SK-N-MC (cell line): ENCODE results near the gene TEX11.
"Not testable (repeated sequence)": the region's sequence is repeated elsewhere in the genome, so short reads cannot be mapped to it uniquely, and the experiment has no call there.

Experiments
- EZH2 ChIP-seq: fragments of 200-600 bp; sonication (generic); IDR thresholded peaks from one replicate; pipeline ENCODE4 v1.6.1; 2017; ENCODE audit warnings: antibody characterized with exemption
- FOXP2 ChIP-seq: optimal IDR thresholded peaks from 2 replicates; pipeline ENCODE3; 2011; ENCODE audit warnings: mild to moderate bottlenecking, moderate library complexity; ENCODE audit not compliant: insufficient read depth; ENCODE audit errors: extremely low read length, control extremely low read depth
- POLR2AphosphoS5 ChIP-seq: IDR thresholded peaks from 2 replicates; pipeline ENCODE4 v1.6.1; 2012; ENCODE audit warnings: mild to moderate bottlenecking, low read depth, low read length, borderline replicate concordance

- not testable (repeated sequence) for TF ChIP-seq POLR2AphosphoS5, FOXP2, EZH2
Observed at GRCh38 chrX:70515692-70516091, 392.8 kb downstream of the TEX11 start.
